ENCODE results near the gene ZNF496.
"Not testable (repeated sequence)": the region's sequence is repeated elsewhere in the genome, so short reads cannot be mapped to it uniquely, and the experiment has no call there.

ZNF496 gene

DNA sequence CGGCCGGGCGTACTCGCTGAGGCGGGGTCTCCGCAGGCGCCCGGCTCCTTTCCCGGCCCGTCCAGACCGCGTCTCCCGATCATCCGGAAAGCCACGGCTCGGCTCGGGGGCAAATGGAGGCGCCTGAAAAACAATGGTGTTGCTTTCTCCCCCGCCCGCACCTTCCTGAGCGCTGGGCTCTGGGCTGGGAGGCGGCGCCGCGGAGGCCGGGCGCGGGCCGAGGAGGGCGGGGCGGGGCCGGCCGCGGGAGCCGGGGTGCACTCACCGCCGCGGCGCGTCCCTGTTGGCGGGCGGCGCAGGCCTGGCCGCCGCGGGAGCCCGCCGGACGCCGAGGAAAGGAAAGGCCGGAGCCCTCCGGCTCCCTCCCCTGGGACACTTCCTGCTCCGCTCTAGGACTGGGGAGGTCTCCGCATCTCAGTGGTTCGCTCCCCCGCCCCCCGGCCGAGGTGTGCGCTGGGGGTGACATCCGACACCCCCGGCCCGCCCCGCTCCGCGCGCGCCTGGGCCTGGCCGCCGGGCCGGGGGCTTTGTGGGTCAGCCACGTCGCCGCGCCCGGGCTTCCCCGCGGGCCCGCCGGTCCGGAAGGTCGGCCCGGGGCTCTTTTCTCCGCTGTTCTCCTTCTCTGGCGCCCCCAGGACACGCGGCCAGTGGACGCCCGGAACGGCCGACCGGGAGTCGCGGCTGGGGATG, at the start of gene ZNF496:
TSS of gene ZNF496 (minus strand) at position 343 of the 690 bp plus-strand sequence. CDS start 2,289 bp downstream, outside the sequence.
- DNase-seq = peak; percentile 71

- DNase-seq = no peak
These were observed 46.8 kb upstream of the ZNF496 start for GRCh38 chr1:247378334-247379073.

GRCh38 chr1:247377656-247378055, 46.0 kb upstream of the ZNF496 start:
- not testable (repeated sequence) for DNase-seq

- no peak for DNase-seq
These were observed 45.0 kb upstream of the ZNF496 start for GRCh38 chr1:247376659-247377058.

GRCh38 chr1:247375747-247376146, 44.1 kb upstream of the ZNF496 start:
- DNase-seq = no peak

DNA sequence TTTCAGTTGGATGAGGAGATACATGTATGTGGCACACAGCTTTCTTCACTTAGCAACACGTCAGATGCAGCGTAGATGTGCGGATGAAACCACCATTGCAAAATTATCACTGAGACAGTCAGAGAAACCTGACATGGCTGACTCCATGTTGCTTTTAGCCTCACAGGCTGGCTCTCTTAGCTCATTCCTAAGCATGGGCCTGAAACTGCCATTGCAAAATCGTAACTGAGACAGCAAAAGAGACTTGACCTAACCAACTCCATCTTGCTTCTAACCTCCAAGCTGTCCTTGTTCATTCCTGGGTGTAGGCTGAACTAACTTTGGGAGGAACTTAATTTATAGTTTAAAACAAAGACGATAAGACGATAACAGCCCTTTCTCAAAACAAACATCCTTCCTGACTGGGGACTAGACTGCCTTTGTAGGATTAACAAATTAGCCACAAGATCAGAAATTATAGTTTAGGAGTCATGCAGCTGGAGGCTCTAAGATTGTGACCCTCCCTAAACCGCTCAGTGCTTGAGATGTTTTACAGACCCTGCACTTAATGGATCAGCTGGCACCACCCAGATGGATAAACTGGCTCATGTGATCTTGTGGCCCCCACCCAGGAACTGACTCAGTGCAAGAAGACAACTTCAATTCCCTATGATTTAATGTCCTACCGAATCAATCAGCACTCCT, 43.1 kb upstream of the ZNF496 start:
- DNase-seq = not testable (repeated sequence)

DNA sequence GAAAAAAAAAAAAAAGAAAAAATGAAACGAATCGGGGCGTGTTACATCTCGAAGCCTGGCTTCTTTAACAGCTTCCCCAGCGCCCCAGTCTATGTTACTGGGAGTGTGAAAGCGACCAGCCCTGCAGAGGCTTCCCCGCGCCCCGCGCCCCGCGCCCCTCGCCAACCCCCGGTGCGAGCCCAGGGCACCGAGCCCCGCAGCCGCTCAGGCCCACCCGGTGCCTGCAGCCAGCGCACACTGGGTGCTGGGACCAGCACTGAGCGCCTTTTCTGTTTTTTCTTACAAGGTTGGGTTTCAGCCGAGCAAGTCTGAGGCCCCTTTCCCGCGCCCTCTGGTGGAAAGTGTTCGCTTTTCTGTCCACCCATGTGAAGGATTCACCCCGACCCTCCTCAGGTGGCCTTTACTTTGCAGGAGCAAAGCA, 42.1 kb upstream of the ZNF496 start:
- peak; percentile 64 for DNase-seq

DNA sequence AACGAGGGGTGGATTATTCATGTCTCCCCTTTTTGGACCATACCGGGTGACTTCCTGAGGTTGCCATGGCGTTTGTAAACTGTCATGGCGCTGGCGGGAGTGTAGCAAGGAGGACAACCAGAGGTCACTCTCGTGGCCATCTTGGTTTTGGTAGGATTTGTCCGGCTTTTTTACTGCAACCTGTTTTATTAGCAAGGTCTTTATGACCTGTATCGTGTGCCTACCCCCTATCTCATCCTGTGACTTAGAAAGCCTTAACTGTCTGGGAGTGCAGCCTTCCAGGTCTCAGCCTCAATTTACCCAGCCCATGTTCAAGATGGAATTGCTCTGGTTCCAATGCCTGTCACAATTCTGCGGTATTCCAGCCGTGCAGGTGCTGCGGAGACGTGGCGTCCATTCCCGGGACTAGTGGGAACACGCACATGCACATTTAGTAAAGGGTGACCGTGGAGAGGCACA, 40.2 kb upstream of the ZNF496 start:
- no peak for DNase-seq

GRCh38 chr1:247370786-247371732, 39.4 kb upstream of the ZNF496 start:
- no peak for DNase-seq

DNA sequence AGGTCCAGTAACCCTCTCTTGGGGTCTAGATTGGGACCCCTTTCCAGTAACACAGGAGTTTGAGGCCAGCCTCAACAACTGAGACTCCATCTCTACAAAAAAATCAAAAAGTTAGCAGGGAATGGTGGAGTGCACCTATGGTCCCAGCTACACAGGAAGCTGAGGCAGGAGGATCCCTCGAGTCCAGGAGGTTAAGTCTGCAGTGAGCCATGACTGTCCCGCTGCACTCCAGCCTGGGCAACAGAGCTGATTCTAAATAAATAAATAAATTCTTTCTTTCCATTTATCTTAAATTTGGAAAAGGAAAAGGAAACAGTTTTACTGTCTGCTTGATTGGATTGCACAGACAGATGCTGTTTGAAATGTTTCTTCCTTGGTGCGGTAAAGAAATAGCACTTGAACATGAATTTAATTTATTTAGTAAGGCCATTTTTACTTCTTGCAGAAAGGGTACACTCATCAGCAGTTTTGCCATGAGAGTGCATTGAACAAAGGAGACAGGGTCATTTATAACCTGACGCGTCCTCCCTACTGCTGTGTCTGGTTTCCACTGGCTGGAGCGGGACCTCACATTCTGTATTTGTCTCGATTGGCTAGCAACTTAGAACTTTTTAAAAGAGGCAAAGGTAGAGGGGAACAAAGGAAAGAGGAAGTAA, 37.0 kb upstream of the ZNF496 start:
- no peak for DNase-seq

GRCh38 chr1:247367786-247368422, 36.2 kb upstream of the ZNF496 start:
- DNase-seq = peak; percentile 61

DNA sequence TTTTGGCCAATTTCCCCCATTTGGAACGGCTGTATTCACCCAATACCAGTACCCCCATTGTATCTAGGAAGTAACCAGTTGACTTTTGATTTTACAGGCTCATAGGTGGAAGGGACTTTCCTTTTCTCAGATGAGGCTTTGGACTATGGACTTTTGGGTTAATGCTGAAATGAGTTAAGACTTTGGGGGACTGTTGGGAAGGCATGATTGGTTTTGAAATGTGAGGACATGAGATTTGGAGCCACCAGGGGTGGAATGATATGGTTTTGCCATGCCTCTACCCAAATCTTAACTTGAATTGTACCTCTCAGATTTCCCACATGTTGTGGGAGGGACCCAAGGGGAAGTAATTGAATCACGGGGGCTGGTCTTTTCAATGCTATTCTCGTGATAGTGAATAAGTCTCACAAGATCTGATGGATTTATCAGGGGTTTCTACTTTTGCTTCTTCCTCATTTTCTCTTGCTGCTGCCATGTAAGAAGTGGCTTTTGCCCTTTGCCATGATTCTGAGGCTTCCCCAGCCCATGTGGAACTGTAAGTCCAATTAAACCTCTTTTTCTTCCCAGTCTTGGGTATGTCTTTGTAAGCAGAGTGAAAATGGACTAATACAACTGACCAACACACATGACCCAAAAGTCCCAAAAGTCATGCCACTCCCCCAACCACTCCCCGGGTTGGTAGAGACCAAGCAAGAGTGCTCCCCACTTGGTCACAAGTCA, 35.4 kb upstream of the ZNF496 start:
- peak; percentile 83 for DNase-seq

DNA sequence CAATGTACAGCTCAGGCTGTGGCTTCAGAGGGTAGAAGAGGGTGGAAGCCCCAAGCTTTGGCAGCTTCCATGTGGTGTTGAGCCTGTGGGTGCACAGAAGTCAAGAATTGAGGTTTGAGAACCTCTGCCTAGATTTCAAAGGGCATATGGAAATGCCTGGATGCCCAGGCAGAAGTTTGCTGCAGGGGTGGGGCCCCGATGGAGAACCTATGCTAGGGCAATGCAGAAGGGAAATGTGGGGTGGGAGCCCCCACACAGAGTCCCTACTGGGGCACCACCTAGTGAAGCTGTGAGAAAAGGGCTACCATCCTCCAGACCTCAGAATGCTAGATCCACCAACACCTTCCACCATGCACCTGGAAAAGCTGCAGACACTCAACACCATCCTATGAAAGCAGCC, 34.7 kb upstream of the ZNF496 start:
- DNase-seq = not testable (repeated sequence)

GRCh38 chr1:247365023-247365422, 33.4 kb upstream of the ZNF496 start:
- no peak for DNase-seq

DNA sequence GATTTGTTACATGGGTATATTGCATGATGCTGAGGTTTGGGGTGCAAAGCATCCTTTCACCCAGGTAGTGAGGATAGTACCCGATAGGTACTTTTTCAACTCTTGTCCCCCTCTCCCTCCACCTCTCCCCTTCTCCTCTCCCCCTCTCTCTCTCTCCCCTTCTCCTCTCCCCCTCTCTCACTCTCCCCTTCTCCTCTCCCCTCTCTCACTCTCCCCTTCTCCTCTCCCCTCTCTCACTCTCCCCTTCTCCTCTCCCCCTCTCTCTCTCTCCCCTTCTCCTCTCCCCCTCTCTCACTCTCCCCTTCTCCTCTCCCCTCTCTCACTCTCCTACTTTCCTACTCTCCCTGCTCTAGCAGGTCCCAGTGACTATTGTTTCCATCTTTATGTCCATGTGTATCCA, 31.3 kb upstream of the ZNF496 start:
- not testable (repeated sequence) for DNase-seq

GRCh38 chr1:247362153-247362552, 30.5 kb upstream of the ZNF496 start:
- DNase-seq = peak; percentile 46

GRCh38 chr1:247360991-247361731, 29.5 kb upstream of the ZNF496 start:
- DNase-seq = peak; percentile 94

DNA sequence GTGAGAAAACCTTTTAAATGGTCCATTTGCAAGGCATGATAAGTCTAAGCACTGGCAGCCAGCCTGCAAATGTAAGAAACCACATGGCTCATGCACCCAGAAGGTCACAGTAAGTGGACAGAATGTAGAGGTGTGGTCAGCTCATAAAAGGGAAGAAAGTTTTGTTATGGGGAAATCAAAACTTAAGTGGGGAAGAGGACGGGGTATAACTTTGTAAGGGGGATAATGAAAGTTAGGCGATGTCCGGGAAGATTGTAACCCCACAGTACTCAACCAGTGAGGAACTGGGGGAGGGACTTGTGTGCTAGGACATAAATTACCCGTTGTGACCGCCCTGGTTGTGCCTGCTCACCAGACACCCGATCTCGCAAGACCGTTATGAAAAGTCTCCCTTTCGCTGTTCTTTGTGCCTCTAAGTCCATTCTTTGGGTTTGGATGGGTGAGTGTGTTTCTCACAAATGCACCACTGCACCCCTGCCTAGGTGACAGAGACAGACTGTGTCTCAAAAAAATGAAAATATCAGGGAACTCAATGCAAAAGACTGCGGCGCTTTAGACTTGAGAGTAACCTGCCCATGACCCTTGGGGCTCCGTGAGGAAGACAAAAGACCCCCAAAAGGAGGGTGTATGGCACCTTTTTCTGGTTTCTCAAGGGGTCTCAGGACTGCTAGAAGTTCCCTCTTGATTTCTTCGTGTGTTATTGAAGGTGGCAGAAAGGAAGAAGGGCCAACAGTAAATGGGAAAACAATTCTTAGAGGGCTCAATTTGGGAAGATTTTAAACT, 28.6 kb upstream of the ZNF496 start:
- DNase-seq = peak; percentile 96

- DNase-seq = no peak
These were observed 27.9 kb upstream of the ZNF496 start for GRCh38 chr1:247359559-247359958.

Data from suppressor macrophage treated with lipopolysaccharide for 4 hours (primary cell).